GM19372 (cell line): ENCODE data around the gene UBAC1.
"Not testable (repeated sequence)": the region's sequence is repeated elsewhere in the genome, so short reads cannot be mapped to it uniquely, and the experiment has no call there.

ENCODE experiments used
- ATAC-seq: cut with Tn5 transposase; IDR thresholded peaks from one replicate; pipeline ENCODE4 v1.9.1; 2021; ENCODE audit warnings: mild to moderate bottlenecking, low read depth, moderate library complexity; ENCODE audit not compliant: unreplicated experiment

UBAC1 gene

DNA sequence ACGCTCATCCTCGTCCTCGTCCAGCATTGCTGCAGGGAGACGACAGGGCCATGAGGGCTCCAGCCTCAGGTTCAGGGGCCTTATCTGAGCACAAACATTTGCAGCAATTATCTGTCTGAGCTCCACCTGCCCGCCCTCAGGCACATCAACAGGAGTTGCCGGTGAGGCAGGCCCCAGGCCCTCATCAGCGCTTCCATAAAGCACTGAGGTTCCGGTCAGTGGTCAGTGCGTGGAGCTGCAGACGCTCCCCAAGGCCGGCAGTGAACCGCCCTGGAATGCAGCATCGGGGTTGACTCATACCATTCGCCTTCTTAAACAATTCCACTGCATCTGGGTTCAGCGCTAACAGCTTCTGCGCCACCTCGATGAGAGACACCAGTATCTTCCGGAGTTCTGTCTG, 15.2 kb downstream of the UBAC1 start:
- no peak for ATAC-seq

DNA sequence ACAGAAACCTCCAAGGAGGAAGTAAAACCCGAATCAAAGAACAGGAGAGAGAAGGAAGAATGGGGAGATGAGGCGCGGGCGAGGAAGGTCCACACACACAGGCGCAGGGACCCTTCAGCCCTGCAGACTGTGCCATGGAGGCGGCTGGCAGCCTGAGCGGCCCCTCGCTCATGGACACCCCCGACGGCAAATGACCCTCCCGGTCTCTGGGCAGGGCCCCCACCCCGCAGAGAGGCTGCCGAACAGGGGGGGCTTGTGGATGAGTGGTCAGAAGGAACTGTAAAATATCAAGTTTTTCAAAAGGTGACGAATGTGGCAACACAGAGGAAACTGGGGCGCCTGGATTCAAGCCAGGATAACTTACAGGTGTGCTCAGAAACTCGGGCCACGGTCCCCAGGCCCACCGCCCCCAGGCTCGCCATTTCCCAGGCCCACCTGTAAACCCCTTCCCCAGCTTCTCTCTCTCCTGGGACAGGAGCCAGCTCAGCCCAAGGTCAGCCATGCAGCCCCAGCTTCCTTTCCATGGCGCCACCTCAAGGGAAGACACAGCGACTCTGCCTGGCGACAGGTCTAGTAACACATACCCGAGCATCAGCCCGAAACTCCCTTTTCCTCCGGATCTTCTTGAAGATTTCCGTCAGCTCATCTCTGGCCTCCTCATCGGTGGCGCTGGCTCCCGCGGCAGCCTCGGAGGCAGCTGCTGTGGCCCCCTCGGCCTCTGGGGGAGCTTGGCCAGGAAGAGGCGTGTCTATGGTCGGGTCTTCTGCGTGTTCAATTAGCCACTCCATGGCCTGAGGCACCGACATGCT, 16.5 kb downstream of the UBAC1 start:
- no peak for ATAC-seq

DNA sequence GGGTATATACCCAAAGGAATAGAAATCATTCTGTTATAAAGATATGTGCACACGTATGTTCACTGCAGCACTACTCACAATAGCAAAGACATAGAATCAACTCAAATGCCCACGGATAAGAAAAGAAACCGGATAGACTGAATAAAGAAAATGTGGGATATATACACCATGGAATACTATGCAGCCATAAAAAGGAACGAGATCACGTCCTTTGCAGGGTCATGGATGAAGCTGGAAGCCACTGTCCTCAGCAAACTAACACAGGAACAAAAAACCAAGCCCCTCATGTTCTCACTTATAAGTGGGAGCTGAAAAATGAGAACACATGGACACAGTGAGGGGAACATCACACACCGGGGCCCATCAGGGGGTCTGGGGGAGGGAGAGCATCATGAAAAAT, 17.6 kb downstream of the UBAC1 start:
- ATAC-seq = not testable (repeated sequence)

DNA sequence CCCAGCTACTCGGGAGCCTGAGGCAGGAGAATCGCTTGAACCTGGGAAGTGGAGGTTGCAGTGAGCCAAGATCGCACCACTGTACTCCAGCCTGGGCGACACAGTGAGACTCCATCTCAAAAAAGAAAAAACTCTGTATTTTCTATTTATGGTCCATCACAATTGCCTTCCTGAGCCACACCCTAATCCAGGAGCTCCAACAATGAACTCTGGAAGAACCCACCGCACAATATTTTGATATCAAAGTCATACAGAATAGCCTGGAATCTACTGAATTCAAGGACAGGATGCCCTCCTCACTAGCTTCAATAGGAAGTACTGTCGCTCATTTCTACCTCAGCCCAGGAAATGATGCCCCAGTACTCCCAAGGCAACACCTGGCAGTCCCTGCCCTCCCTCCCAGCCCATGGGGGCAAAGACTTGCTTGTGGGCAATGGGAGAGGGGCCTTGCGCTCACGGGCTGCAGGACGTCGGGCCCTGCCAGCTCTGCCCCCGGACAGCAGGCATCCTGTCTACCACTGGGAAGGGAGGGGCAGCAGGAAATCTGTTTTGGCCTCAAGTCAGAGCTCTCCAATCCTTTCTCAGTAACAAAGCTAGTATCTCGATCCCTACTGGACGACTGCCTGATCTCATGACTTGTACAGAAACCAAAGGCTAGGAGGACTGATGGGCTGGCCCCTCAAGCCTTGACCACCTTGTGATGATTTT, 19.7 kb downstream of the UBAC1 start:
- ATAC-seq = no peak

DNA sequence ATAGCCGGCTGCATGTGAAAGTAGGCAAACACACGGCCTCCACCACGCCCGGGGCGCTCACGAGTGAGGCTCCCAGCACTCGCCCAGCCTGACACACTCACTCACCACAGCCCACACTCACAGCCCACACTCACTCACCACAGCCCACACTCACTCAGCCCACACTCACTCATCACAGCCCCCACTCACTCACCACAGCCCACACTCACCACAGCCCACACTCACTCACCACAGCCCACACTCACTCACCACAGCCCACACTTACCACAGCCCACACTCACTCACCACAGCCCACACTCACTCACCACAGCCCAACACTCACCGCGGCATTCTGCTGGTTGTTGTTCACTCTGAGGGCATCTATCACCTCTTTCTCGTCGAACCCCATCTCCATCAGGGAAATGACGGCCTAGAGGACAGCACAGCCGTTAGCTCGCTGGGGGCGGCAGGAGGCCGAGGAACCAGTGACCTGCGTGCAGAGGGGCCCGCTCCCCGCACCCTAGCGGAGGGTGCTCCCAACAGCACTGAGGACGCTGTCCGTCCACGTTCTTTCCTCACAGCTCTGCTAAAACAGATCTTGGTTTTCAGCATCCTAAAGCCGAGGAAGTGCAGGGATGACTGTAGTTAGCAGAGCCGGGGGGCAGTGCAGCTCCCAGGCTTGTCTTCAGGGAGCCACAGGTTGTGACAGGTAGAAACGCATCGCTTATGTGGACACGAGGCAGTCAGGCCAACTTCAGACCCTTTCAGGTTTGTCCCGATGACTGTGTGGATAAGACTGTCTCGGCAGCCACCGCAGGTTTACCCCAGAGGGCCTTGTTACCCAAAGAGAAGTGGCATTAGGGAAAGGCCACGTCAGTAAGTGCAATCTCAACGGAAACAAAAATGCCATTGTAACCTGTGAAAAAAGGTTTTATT, 21.6 kb downstream of the UBAC1 start:
- no peak for ATAC-seq

DNA sequence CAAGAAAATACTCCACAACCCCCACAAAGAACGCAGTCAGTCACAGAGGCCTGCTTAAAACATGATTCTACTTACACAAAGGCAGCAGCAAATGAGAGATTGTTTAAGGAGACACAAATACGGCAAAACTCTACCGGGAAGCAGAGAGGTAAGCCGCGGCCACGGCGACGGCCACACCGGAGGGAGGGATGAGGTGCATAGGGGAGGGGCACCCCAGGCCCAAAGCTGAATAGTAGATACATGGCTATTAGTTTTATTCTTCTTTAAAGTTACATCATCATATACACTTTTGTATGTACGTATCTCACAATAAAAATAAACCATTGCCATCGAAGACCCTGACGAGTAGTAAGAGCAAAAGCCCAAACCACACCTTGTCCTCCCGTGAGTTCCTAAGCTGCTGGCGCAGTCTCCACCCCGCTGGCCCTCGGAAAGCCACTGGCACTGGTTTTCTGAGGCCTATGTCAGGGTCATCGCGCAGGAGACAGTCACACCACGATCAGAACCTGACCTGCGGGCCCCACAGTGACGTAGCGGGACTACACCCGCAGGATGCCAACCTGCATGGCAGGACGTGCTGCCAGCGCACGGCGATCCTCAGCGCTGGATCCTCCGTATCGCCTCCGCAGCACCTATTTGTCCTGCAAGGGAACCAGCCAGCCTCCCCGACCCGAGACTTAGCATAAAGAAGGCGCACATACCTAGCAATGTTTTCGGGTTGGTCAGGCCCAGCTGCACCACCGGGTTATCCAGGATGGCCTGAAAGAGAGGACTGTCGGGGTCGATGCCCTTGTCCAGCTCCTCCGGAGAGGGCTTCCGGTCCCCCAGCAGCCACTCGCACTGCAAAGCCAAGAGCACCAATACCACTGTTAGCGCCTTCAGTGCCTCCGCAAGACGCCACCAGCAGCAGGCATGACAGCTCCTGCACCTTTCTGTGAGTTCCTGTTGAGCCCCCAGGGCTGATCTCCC, 23.4 kb downstream of the UBAC1 start:
- no peak for ATAC-seq

DNA sequence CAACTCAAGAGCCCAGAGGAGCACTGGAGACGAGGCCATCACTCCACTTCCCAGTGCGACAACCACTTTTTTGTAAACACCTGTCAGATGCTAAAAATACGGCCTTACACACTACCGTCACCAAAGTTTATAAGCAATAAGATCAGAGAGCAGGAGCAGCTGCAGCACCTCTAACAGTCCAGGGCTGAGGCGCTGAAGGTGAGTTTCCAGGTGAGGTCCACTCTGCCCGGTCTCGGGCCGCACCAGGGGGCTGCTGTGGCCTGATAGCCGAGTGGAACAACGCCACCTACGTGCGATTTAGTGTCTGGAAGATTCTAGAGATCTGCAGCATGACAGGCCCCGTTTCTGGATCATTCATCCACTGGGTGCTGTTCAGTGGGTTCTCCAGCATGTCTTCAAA, 28.1 kb downstream of the UBAC1 start:
- no peak for ATAC-seq

DNA sequence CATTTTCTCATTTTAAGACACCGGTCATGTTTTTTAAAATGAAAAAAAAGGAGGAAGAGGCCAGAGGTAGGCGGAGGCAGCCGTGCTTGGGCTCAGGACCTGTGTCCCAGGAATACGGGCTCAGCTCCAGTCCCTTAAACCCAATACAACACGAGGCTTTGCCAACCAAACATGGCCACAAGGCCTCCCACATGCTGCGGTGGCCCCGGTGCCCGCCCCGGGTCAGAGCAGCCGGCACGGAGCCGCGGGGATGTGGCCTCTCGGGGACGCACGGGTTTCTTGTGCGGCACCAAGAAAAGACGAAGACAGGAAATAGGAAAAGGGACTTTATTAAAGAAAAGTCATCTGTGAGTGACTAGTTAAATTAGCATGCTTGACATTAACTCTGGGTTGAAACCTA, 28.5 kb downstream of the UBAC1 start:
- ATAC-seq = no peak

DNA sequence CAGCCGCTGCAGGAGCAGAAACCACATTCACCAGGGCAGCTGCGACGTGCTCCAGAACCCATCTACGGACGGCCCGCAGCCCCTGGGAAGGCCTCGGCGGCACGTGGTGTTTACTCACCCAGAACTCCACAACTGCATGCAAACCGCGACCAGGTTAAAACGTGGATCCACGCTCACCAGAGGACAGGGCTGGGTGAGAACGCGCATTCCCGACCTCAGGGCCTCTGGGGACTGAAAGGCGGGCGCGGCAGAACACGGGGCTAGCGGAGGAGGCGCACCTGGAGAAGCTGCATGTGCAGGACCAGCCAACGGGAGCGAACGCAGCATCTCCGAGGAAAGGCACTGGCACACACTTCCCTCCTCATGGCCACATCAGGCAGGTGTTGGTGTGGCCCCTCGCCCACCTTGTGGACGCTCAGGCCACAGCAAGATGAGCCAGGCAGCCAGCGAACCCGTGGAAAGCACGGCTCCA, 29.8 kb downstream of the UBAC1 start:
- ATAC-seq = no peak

DNA sequence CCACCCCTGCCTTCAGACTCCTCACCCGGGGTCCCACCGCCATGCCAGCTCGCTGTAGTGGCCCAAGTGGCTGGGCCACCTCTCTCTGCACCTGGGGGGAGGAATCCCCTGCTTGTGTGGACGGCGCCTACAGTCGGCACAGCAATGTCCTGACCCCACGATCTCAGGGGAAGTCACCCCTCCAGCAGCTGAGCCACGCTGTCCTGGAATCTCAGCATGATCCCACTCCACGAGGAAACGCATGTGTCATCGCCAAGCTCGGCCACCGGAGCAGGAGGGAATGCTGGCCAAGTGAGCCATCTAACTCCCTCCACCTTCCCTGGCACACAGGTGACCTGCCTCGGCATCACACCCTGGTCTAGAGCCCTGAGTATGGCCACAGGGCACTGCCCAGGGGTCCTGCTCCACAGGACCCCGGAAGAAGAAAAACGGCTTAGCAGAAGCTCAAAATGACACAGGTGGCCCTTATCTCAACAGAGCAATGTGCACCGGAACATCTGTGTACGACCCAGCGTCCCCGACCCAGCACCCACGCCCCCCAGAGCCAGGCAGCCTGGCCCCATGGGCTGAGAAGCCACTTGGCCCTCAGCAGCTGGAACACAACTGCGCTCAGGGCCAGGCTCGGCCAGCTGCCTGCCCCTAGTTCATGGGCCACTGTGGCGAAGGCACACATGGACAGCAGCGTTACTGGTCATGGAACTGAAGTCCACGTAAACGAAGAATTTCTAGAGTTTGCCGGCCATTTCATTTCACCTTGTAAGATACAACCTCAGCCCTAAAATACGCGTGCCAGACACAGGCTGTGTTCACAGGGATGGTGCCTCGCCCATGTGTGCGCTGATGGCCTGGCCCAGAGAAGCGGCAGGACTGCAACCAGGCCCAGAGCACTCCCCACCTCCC, 30.5 kb downstream of the UBAC1 start:
- no peak for ATAC-seq

DNA sequence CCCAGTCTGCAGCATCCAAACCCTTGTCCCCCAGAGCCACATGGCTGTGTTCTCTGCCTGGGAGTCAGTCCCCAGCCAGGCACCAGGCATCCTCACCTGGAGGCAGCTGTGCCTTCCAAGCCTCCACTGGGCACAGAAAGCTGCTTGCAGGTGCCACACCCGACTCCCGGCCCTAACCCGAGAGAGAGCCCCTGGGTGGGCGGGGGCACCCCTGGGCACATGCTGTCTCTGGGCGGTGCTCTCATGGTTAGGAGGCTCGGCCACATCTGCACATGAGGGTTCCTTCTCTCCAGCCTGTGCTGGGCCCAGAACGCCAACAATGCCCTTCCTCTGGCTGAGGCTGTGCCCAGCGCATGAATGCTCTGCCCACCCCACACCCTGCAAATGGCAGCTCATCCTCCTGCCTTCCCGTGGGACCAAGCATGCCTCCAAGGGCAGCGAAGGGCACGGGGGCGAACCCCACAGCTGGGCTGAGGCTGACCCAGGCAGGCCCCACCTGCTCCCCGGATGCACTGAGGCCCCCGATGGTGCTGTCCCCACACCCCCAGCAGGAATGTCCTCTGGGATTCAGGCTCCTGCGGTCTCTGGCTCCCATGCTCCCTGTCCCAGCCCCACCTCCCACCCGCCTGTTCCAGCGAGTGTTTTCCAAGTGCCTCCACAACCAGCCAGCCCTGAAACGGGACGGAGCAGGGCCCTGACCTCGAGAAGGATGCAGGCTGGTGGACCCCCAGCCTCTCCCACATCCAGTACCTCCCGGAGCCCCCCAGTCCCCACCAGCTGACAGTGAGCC, 31.3 kb downstream of the UBAC1 start:
- no peak for ATAC-seq

DNA sequence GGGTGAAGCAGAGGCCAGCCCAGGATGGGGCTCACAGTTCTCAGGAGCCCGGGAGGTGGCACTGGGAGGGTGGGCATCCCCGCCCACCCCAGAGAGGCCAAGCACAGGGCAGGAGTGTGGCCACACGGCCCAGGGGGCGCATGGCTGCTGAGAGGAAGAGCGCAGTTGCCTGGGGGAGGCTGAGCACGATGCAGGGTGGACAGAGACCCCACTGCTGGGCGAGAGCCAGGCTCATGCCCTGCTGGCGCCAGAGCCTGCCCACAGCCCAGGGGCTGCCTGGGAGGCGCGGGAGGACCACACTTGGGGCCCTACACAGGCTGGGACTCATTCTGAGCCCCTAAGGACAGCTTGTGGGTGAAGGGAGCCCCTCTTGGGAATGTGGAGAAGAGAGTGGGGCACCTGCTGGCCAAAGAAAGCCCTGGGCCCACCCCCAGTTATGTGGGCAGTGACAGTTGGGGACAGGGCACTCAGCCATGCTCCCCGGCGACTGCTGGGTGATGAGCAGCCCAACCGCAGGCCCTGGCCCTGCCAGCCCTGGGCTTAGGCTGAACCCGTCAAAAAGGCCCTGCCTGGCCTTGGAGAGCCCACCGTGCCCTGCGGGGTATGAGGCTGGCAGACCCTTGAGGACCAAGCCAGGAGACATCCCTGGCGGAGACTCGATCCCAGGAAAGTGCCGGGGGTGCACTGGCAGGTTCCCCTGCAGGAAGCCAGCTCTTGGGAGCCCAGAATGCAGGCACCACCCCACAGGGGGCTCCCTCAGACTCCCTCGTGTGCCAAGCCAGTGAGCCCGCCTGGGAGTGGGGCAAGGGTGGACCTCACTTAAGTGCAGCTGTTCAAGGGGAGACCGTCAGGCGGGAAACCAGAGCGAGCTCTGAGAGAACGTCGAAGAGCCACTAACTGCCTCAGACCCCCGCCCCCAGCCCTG, 32.2 kb downstream of the UBAC1 start:
- ATAC-seq = no peak

DNA sequence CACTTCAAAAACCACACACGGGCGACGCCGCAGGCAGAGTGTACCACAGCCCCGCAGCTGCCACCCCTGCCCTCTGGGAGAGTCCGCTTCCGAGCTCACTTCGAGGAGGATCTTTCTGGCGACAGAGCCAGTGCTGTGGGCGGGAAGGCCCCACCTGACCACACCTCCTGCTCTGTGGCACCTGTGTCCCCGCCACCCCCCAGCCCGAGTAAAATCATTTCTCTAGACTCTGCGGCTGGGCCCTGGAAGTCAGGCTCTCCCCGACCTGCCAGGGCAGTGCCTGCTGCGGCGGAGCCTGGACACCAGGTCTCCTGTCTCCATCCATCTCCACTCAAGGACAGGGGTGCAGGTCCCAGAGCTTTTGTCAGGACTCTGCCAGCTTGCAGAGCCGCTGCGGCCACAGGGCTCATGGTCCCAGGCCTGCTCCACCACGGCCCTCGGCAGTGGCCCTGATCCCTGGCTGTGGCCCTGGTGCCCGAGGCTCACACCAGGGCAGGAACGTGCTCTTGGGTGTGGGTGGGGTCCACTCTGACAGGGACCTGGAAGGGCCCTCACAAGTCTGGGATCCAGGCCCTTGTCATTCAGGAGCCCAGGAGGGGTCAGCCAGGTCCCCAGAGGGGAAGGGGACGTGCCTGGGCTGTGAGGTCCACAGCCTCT, 33.0 kb downstream of the UBAC1 start:
- ATAC-seq = no peak

DNA sequence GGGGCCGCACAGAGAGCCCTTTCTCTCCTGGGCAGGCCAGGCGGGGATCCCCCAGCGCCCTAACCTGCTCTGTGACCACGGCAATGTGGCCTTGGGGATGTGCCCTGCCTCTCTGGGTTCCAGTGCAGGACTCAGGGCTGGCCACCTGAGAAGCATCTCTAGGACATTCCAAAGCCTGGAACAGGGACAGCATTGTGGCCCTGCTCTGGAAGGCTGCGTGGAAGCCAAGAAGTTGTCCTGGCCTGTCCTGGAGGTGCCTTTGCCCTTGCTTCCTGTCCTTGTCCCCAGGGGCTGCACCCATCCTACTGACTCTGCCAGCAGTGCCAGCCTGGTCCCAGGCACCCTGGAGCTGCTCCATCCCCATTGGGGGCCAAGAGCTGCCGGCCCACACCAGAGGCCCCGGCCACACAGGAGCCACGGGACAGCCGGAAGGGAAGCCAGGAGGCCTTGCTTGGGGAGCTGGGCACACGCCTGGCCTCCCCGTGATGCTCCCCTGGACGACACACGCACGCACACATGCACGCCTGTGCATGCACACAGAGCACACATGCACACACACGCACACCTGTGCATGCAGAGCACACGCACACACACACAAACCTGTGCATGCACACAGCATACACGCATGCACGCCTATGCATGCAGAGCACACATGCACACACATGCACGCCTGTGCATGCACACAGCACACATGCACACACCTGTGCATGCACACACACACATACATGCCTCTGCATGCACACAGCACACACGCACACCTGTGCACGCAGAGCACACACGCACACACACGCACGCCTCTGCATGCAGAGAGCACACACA, 33.8 kb downstream of the UBAC1 start:
- ATAC-seq = no peak

DNA sequence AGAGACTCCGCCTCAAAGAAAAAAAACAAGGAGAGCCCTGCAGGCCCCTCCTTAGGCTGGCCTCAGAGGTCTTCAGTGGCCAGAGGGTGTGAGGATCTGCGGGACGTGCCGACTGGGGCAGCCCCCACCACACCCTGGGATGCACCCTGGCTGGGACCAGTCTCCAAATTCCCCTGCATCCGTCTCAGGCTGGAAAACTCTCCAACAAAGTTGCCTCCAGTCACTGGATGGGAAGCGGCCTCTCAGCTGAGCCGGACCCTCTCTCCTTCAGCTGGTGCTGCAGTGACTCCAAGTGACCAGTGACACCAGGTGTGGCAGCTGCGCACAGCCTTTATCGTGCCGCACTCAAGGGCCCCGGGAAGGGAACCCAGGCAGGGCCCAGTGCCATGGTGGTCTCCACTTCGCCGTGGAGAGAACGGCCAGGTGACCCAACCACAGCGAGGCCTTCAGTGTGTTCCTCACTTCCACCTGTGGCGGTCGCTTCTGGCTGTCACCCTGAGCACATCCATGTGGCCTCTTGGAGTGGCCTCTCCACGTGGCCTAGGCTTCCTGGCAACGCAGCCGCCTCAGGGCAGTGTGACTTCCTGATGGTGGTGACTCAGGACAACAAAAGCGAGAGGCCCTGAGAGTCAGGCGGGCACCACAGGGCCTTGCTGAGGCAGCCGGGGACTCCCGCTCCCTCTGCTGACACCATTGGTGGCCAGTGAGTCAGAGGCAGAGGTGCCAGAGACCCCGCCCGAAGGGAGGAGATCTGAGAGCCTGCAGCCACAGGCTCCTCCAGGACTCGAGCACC, 34.6 kb downstream of the UBAC1 start:
- ATAC-seq = no peak
